Fibroblast of skin of scalp (primary cell): ENCODE data around the gene RPL13.
"Not testable (repeated sequence)": the region's sequence is repeated elsewhere in the genome, so short reads cannot be mapped to it uniquely, and the experiment has no call there.

Source experiments
- DNase-seq: peaks from one replicate; pipeline ENCODE4 v3.0.0-alpha.2; 2013

RPL13 gene

DNA sequence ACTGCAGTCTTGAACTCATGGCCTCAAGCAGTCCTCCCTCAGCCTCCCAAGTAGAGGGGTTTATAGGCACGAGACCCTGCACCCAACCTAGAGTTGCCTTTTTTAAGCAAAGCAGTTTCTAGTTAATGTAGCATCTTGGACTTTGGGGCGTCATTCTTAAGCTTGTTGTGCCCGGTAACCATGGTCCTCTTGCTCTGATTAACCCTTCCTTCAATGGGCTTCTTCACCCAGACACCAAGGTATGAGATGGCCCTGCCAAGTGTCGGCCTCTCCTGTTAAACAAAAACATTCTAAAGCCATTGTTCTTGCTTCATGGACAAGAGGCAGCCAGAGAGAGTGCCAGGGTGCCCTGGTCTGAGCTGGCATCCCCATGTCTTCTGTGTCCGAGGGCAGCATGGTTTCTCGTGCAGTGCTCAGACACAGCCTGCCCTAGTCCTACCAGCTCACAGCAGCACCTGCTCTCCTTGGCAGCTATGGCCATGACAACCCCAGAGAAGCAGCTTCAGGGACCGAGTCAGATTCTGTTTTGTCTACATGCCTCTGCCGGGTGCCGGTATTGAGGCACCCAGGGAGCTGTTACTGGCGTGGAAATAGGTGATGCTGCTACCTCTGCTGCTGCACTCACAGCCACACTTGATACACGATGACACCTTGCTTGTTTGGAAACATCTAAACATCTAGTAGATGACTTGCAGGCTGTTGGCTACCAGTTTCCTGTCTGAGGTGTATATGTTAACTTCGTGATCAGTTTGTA, 3.3 kb downstream of the RPL13 start:
- DNase-seq = no peak

DNA sequence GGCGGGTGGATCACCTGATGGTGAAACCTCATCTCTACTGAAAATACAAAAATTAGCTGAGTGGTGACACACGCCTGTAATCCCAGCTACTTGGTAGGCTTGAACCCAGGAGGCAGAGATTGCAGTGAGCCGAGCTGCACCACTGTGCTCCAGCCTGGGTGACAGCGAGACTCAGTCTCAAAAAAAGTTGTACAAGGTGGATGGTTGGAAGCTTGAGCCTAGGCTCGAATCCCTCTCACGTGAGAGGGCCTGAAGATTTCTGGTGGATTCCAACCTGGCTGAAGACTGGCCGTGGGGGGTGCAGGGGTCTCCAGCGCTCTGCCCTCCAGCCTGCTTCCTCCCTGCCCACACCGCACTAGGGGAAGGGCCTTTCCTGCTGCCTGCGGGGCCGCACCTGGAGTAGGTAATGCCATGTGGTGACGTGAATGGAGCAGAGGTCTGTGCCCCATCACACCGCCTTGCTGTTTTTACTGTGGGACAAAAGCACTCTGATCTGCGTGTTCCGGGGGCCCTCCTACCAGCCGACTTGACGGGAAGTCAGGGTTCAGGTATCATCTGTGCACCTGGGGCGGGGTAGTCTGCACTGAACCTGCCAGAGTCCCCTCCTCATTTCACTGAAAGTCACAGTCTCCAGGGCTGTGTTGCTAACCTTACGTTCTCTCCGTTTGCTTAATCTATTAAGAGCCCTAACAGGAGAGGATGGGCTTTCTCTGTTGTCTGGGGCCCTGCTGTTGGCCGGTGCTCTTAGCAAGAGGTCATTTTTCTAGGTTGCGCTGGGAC, 4.2 kb downstream of the RPL13 start:
- DNase-seq = no peak

DNA sequence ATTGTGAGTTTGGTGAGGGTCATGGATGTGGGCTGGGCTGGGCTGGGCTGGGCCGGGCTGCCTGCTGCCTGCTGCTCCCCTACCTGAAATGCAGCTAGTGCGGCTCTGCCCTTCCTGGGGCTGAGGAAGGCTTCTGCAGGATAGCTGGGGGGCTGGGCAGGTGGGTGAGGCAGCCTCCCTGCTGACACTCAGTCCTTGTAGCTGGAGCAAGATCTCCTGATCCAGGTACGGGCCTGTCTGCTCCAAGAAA, 4.7 kb downstream of the RPL13 start:
- DNase-seq = no peak

DNA sequence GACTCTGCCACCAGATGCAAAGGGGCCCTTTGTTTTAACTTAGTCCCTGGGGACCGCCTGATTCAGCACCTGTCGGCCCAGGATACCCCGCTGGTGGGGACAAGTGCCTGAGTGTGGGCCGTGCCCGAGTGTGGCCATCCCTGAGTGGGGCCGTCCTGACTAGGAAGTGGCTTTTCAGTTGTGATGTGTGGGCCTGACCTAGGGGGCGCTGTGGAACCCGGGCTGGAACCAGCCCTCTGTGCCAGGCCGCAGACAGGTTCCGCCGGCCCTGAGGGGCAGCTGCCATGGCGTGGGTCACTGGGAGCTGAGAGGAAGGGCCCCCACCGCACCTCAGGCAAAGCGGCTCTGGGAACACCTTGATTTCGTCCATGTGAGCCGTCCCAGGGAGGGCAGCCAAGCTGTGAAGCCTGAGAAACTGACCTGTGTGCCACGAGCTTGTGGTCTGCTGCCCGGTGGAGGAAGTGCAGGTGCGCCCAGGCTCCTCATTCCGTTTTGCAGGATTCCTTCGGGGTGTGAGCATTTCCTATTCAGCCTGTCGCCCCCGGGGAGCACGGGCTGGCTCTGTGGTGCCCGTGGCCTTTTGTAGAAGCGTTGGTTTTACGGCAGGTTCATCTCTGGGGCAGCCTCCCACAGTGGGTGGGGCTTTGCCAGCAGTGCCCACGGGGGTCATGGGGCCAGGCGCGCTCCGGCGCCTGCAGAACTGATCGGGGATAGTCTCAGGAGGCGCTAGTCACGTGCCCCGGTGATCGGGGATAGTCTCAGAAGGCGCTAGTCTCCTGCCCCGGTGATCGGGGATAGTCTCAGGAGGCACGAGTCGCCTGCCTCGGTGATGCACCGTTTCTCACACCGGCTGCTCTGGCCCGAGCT, 5.3 kb downstream of the RPL13 start:
- DNase-seq = peak; percentile 28

DNA sequence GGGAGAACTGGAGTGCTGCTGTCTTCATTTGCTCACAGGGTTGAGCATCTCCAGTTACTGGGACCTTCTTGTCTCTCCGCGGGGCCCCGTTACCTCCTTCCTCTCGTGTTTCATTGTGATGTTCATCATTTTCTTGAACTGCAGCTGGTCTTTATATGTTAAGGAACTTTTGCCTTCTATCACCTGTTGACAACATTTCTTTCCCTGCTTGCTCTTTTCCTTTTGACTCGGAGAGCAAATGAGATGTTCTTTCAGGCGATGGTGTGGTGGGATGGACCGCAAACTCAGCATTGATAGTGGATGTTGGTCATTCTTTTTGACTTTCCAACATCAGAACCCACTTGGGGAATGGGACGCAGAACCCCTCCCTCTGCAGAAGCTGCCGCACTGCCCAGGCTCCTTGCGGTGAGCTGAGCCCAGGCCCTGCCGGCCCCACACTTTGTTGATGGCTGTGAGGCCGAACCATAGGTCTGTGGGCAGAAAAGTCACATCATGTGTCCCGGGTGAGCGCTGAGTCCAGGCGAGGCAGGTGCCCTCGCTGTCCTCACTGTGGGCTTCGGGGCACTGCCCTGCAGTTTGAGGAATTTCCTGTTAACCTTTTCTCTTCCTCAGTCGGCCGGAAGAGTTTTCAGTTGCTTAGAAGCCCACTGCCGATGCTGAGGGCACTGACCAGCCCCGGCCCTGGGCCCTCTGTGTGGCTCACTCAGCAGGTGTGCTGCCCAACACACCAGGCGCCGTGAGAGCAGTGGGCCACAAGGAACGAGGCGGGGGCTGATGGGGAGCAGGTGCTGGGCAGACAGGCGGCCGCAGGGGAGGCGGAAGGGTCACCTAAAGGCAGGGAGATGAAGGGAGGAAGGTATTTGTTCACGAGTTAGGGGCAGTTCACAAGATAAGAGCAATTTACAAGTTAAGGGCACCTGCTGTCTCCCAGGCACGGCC, 7.4 kb downstream of the RPL13 start:
- DNase-seq = no peak

DNA sequence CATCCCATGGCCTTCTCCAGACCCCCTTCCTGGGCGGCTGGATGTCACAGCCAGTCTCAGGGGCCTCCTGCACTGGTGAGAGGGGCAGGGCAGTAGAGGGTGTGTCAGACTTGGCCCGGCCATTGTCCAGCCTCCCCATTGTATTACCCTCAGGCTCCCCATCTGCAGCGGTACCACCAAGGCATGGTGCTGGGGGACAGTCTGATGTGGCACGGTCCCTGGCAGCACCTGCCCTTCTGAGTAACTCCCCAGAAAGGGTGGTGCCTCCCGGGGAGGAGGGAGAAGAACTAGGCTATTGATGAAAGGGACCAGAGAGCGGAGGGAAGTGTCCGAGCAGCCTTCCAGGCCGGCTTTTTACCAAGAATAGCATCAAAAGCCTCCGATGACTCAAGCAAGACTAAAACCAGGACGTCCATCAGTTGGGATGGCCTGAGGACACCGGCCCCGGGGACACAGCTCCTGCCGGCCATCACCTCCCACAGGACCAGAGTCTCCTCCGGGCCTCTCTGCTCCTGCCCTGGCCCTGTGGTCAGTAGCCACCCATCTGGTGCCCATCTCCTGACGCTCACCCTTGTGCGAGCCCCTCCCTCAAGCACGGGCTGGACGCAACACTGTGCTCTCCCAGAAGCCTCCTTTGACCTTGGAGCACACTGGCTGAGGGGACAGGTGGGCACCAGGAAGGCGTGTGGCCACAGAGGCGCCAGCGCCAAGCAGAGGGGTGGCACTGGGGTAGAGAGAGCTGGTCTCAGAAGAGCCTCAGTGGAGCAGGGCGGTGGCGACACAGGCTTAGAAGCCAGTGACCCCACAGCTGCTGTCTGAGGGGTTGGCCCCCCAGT, 9.2 kb downstream of the RPL13 start:
- no peak for DNase-seq

DNA sequence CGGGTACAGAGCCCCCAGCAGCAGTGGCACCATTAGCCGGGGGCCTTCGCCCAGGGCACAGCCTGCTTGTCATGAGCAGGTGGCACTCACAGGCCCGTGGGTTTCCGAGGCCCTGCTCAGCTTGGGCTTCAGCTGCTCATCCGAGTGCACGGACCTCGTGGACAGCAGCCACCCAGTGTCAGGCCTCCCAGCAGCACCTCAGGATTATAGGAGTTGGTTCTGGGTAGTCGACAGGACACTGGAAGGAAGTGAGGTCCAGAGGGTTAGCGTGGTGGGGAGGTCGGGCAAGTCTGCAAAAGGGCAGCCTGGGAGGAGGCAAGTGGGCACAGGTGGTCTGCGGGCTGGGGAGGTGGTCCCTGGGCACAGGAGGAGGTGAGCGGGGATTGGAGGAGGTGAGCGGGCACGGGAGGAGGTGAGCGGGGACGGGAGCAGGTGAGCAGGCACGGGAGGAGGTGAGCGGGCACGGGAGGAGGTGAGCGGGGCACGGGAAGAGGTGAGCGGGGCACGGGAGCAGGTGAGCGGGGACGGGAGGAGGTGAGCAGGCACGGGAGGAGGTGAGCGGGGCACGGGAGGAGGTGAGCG, 10.0 kb downstream of the RPL13 start:
- DNase-seq = no peak

DNA sequence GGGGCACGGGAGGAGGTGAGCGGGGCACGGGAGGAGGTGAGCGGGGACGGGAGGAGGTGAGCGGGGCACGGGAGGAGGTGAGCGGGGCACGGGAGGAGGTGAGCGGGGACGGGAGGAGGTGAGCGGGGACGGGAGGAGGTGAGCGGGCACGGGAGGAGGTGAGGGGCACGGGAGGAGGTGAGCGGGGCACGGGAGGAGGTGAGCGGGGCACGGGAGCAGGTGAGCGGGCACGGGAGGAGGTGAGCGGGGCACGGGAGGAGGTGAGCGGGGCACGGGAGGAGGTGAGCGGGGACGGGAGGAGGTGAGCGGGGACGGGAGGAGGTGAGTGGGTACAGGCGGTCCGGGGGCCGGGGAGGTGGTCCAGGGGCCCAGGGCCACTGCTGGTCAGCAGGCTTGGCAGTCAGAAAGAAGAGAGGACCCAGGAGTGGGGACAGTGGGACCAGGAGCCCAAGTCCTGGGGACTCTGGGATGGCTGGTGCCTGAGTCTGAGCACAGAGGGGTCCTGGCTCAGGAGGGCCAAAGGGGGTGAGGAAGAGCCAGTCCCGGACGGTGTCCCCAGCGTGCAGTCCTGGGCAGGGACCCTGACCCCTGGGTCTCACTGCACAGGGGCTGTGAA, 10.6 kb downstream of the RPL13 start:
- DNase-seq = not testable (repeated sequence)

DNA sequence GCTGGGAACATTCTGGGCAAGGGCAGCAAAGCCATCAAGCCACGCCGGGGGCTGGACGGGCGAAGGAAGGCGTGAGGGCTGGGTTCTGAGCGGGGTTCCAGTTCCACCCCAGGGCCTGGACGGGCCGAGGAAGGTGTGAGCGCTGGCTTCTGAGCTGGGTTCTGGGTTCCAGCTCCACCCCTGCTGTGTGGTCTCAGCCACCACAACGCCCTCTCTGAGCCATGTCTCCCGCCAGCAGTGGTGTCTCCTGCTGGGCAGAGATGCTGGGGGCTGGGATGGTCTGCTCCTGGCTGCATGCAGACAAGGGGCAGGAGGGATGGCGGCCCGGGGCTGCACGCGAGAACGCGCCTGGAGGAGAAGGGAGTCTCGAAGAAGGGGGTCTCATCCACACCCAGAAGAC, 11.2 kb downstream of the RPL13 start:
- DNase-seq = no peak

DNA sequence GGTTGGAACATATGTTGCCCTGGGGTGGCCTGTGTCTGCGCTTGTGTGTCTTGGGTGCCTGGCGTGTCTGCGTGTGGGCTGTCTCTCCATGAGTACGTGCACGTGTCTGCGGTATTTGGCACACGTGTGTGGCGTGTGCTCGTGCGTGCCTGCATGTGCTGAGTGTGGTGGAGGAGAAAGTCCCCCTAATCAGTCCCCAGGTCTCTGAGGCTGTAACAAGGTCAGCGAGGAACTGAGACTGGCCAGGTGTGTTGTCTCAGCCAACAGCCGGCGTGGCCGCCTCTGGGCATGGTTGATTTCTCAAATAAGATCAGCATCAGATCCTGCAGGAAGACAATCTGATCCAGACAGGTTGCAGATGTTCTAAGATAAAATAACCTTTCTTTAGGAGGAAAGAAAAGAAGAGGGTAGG, 11.6 kb downstream of the RPL13 start:
- no peak for DNase-seq

DNA sequence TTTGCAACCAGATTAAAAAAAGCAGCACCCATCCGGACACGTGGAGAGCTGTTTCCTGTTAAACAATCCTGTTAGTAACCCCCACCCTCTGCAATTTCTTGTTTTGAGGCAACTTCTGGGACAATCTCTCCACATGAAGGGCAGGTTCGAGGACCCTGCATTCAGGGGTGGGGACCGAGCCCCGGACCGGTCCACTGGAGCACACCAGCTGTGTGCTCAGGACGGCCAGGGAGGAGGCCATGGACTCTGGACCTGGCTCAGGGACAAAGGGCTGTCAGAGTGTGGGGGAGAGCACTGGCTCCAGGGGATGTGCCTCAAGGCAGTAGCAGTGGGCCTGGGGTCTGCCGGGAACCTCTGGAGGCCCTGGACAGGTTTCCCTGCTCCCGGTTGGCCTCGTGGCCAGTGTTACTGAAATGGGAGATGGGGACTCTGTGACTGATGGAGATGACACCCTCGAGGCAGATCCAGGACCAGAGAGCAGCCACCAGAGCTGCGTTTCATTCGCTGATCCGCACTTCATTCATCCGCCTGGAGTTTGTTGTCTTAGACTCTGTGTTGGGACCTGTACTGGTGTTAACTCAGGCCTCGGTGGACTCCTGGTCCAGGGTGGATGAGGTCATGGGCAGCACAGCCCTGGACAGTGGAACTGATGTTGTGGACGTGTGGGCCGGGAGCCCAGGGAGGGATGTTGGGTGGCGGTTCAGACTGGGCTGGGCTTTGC, 12.2 kb downstream of the RPL13 start:
- DNase-seq = no peak

DNA sequence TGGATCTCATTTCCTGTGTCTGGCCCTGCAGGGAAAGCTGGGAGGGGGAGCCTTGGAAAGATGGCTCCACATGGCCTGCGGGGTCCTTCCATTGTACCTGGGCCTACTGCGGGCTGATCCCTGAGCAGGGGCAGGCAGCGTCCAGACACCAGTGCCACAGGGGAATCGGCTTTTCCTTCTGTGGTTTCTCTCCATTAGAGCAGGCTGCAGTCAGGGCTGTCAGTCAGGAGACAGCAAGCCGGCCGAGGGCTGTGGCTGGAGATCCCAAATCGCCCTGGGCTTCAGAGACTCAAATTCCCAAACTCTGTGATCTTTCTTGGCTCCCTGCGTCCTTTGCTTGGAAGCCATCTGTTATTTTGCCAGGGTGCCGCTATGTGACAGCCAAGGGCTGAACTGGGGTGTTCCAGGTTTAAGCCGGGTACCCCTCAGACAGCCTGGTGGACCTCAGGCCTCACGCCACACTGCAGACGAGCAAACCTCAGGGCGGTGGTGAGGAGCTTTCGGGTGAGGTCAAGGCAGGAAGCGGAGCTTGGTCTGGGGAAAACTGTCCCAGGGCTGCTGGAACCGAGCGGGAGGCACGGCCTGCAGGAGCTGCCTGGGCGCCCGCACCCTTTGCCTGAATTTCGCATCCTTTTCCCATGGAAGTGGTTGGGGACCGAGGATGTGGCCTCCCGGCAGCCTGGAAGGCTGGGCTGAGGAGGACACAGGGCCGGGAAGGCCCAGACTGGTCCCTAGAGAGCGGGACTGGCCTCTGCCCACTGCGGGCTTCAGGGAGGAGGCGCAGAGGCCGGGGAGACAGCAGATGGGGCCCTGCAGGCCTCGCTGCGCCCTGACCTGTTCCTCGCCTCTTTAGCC, 13.6 kb downstream of the RPL13 start:
- no peak for DNase-seq

DNA sequence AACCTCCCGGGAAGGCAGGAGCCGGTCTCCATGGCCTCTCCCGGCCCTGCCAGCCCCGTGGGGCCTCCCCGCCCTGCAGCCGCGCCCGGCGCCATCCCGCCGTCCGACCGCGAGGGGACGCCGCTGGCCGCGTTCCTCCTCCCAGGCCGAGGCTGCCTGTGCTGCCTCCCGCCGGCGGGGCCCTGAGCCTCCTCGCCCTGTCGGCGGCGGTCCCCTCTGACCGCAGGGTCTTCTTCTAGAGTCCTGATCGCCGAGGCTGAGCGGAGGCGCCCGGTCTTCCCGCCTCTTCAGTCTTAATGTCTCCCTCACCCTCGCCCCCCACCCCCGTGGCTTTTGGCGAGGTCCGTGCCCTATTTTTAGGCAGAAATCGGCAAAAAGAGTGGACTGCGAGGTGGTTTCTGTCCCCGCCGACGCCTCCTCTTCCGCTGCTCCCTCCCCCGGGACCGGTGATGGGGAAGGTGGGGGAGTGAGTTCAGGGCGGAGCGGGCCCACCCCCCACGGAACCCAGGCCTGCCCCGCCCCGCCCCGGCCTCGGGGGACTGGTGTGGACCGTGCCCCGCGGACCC, 14.3 kb downstream of the RPL13 start:
- DNase-seq = peak; percentile 70

DNA sequence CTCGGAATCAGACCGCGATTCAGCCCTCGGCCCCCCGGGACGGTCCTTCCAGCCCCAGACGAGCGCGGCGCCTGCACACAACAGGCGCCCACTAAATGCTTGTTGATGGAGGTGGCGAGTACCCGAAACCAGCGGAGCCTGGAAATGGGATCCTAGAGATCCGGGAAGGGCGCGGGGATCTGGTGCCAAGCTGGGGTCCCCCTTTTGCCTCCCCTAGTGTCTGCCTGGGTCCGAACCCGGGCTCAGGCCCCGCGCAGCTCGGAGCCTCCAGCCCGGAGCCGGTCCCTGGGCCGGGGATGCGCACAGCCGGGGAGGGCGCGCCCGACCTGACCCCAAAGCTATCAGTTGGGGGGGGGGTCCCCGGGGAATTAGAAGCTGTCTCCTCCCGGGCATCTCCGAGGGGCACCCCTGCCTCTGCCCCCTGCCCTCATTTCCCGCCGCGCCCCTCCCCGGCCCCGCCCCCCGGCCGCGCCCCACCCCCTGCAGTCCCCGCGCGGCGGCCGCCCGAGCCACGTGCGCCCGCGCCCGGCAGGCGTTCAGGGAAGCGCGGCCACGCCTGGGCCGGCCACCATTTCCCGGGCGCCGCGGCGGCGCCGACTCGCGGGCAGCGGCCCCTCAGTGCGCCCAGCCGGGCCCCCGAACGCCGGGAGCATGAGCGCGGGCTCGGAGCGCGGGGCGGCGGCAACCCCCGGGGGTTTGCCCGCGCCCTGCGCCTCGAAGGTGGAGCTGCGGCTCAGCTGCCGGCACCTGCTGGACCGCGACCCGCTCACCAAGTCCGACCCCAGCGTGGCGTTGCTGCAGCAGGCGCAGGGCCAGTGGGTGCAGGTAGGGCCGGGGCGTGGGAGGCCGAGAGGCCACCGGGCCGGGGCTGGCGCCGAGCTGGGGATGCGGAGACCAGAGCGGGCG, 15.0 kb downstream of the RPL13 start, which contains the start of gene CPNE7:
TSS of gene CPNE7 (plus strand) at position 512 of the 906 bp plus-strand sequence. CDS start at position 652, 140 bp downstream.
- DNase-seq = no peak

DNA sequence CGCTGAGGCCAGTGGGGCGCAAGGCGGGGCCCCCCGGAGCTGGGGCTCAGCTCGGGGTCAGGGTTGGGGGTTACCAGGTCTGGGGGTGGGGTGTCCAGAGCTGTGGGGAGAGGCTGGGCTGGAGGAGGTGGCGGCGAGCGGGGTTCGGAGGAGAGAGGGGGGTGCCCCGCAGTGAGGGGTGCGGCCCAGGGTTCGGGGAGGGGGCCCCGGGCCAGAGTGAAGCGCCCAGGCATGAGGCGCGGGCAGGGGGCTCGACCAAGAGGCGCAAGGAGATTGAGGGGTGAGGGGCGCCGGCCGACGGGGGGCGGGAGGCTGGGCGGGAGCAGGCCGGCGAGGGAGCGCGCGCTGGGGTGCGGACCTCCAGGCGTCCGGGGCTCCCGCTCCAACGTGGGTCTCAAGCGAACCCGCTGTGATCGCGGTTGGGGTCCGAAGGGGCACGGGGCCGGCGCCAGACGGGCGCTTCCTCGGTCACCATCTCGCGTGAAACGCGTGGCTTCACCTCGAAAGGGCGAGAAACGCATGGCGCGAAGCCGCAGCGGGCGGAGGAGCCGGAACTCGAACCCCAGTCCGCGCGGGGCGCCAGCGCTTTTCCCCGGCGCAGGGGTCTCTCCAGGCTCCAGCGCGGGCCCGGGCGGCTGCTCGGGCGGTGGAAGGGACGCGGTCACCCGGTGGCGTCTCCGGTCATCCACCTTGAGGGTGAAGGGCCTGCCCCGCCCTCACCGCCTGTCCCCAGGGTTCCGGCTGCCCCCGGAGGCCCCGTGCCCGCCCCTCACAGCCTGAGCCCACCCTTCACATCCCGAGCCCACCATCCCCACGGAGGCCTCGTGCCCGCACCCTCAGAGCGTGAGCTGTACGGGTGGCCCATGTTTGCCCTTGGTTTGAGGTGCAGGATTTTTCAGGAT, 15.9 kb downstream of the RPL13 start:
- no peak for DNase-seq
